ENCODE measurements around the gene EEF2K. TPM values are rescaled to one million over a fixed set of nuclear protein-coding genes. Genes with fewer than 3 reads are reported as not detected.

Gene EEF2K
- polyA plus RNA-seq, 3 donors from 2014 or later = 1.1 to 3.2 TPM; not detected in 1

DNA sequence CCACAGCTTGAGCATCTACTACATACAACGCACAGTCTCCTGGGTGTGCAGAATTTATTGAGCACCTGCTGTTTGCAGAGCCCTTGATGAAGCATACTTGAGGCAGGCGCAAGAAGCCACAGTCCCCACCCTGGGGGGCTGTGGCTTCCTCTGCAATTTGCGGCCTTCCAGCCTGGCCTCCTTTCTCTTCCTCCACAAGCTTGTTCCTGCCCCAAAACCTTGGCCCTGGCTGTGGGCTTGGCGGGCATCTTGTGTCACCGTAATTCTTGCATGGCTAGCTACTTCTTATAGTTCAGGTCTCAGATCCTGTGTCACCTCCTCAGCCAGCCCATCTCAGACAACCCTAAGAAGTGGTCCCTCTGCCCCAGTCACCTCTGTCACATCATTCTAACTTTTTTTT lies 47.2 kb downstream of the EEF2K start:
- H3K4me1 Mint-ChIP-seq = peaks cover 17 to 20% of the 10 kb centered on the region in 2 donors
- no peaks in the 10 kb centered on the region for H3K9me3 Mint-ChIP-seq
- peak in 1 of 3 donors; percentile 6 for DNase-seq
- peaks cover 0 to 3% (median 0%) of the 10 kb centered on the region in 3 donors for H3K27me3 Mint-ChIP-seq (ENCODE audit: low read depth in 3 of 3)
- peak overlapping the region; percentile 54 to 75 (median 71) for H3K4me3 Mint-ChIP-seq
- H3K36me3 Mint-ChIP-seq = peaks cover 8 to 29% (median 16%) of the 10 kb centered on the region in 3 donors
- peak overlapping the region; percentile 64 to 85 (median 80) for H3K27ac Mint-ChIP-seq

DNA sequence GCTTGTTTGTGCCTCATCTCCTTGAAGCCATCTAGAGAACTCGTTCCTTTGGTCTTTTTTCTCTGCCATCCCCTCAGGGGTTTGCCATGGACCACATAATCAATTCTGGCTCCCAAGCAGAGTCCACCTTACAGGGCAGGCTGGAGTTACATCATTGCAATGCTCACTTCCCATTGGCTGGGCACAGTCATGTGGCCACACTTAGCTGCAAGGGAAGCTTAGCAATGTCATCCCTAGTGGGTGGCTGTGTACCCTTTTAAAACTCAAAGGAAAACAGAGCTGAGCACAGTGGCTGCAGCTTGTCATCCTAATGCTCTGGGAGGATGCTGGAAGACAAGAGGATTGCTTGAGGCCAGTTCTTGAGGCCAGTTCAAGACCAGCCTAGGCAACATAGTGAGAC lies 49.3 kb downstream of the EEF2K start:
- Mint-ChIP-seq H3K27ac (peak overlapping the region in 2 of 6 donors; percentile 17 to 30), H3K36me3 (peaks cover 9 to 34% (median 28%) of the 10 kb centered on the region in 3 donors), H3K4me1 (peaks cover 21% of the 10 kb centered on the region in 2 donors), H3K27me3 (ENCODE audit: low read depth in 3 of 3) (peaks cover 0 to 5% (median 0%) of the 10 kb centered on the region in 3 donors), H3K9me3 (no peaks in the 10 kb centered on the region), H3K4me3 (no peak overlapping the region)
- DNase-seq = no peak

DNA sequence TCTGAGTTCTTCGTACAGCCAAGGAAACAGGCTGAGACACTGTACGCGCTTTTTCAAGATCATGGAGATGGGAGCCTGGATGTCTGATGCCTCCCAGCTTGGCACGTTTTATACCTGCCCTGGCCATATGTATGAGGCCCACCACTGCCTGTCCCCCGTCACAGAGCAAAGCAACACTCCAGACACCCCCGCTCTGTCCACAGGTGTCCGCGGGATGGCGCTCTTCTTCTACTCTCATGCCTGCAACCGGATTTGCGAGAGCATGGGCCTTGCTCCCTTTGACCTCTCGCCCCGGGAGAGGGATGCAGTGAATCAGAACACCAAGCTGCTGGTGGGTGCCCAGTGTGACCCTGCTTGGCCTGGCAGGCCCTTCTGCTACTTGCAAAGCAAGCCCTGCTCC lies 51.4 kb downstream of the EEF2K start:
- H3K27ac Mint-ChIP-seq = no peak overlapping the region
- no peak for DNase-seq
- H3K36me3 Mint-ChIP-seq = peaks cover 9 to 37% (median 28%) of the 10 kb centered on the region in 3 donors
- H3K4me1 Mint-ChIP-seq = peaks cover 31 to 35% of the 10 kb centered on the region in 2 donors
- peaks cover 0 to 7% (median 0%) of the 10 kb centered on the region in 3 donors for H3K27me3 Mint-ChIP-seq (ENCODE audit: low read depth in 3 of 3)
- no peak overlapping the region for H3K4me3 Mint-ChIP-seq
- no peaks in the 10 kb centered on the region for H3K9me3 Mint-ChIP-seq

DNA sequence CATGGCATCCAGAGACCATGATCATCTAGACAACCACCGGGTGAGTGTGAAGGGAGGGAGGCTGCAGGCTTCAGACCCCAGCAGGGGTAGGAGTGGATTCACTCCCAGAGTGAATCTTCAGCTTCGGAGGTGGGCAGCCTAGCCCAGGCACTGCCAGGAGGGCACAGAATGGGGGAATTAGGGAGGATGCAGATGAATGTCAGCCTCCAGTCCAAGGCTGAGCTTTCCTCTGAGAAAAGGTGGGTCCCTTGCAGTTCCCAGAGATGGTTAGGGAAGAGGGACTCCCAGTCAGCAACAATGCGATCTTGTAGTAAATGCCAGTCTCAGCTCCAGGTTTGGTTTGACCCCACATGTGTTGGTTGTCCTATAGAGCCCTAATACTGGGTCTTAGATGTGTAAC lies 54.4 kb downstream of the EEF2K start:
- peaks cover 0 to 7% (median 1%) of the 10 kb centered on the region in 3 donors for H3K27me3 Mint-ChIP-seq (ENCODE audit: low read depth in 3 of 3)
- H3K4me1 Mint-ChIP-seq = peaks cover 16 to 25% of the 10 kb centered on the region in 2 donors
- H3K4me3 Mint-ChIP-seq = peak overlapping the region in 2 of 5 donors; percentile 10 to 53
- no peak for DNase-seq
- H3K9me3 Mint-ChIP-seq = no peaks in the 10 kb centered on the region
- peak overlapping the region in 5 of 6 donors; percentile 32 to 70 (median 40) for H3K27ac Mint-ChIP-seq
- peaks cover 5 to 35% (median 24%) of the 10 kb centered on the region in 3 donors for H3K36me3 Mint-ChIP-seq

DNA sequence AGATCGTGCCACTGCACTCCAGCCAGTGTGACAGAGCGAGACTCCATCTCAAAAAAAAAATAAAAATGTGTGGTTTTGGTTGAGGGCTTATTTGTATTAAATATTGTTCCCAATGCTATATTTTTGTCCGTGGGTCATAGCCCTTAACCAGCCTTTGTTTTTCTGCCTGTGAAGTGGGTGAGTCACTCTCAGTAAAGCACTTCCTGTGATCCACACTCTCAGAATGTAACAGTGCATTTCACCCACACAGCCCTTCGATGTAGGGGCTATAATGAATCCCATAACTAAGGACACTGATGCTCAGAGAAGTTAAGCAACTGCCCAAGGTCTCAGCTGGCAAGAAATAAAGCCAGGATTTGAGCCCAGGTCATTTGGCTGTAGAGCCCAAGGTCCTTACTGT lies 56.4 kb downstream of the EEF2K start:
- peaks cover 16 to 25% of the 10 kb centered on the region in 2 donors for H3K4me1 Mint-ChIP-seq
- peaks cover 4 to 34% (median 19%) of the 10 kb centered on the region in 3 donors for H3K36me3 Mint-ChIP-seq
- peak overlapping the region; percentile 47 to 88 (median 60) for H3K27ac Mint-ChIP-seq
- peak in 2 of 3 donors; percentile 16 to 33 for DNase-seq
- peaks cover 0 to 7% (median 1%) of the 10 kb centered on the region in 3 donors for H3K27me3 Mint-ChIP-seq (ENCODE audit: low read depth in 3 of 3)
- no peaks in the 10 kb centered on the region for H3K9me3 Mint-ChIP-seq
- peak overlapping the region in 2 of 5 donors; percentile 31 to 59 for H3K4me3 Mint-ChIP-seq

DNA sequence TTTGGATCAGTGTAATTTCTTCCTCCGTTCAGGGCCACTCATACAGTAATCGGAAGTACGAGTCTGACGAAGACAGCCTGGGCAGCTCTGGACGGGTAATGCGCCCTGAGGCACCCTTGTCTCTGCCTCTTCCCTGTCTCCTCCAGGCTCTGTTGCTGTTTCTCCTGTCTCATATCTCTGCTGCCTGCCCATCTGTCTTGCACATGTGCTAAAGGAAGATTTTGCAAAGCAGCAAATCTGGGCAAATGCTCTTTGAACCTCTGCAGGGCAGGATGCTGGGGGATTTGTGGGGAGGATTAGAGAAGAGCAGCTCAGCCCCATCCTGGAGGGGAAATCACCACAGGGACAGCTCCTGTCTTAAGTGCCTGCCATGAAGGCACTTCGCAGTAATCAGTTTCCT lies 58.7 kb downstream of the EEF2K start:
- no peak overlapping the region for H3K4me3 Mint-ChIP-seq
- H3K9me3 Mint-ChIP-seq = no peaks in the 10 kb centered on the region
- H3K27ac Mint-ChIP-seq = peak overlapping the region in 4 of 6 donors; percentile 14 to 82 (median 41)
- peaks cover 0 to 7% (median 1%) of the 10 kb centered on the region in 3 donors for H3K27me3 Mint-ChIP-seq (ENCODE audit: low read depth in 3 of 3)
- DNase-seq = no peak
- H3K36me3 Mint-ChIP-seq = peaks cover 6 to 21% (median 6%) of the 10 kb centered on the region in 3 donors
- H3K4me1 Mint-ChIP-seq = peaks cover 16 to 25% of the 10 kb centered on the region in 2 donors

GRCh38 chr16:22265351-22265750 lies 59.3 kb downstream of the EEF2K start:
- no peak for DNase-seq
- peaks cover 14 to 23% of the 10 kb centered on the region in 2 donors for H3K4me1 Mint-ChIP-seq
- H3K36me3 Mint-ChIP-seq = peaks cover 6 to 22% (median 7%) of the 10 kb centered on the region in 3 donors
- H3K27me3 Mint-ChIP-seq (ENCODE audit: low read depth in 3 of 3) = peaks cover 0 to 5% (median 1%) of the 10 kb centered on the region in 3 donors
- H3K4me3 Mint-ChIP-seq = no peak overlapping the region
- H3K27ac Mint-ChIP-seq = peak overlapping the region in 4 of 6 donors; percentile 19 to 82 (median 50)
- H3K9me3 Mint-ChIP-seq = no peaks in the 10 kb centered on the region

DNA sequence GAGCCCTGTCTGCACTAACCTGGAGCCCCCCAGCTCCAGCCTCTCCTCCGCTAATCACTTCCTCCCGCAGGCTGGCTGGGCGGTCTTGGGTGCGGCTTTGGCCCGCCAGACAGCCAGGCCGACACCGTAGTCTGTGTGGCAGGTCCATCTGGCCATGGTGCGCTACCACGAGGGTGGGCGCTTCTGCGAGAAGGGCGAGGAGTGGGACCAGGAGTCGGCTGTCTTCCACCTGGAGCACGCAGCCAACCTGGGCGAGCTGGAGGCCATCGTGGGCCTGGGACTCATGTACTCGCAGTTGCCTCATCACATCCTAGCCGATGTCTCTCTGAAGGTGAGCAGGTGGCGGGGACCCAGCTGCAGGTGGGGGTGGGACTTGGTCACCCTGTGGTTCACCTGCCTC lies 60.5 kb downstream of the EEF2K start:
- Mint-ChIP-seq H3K9me3 (no peaks in the 10 kb centered on the region), H3K4me3 (no peak overlapping the region), H3K36me3 (peaks cover 10 to 22% (median 10%) of the 10 kb centered on the region in 3 donors), H3K27ac (no peak overlapping the region), H3K4me1 (peaks cover 9 to 18% of the 10 kb centered on the region in 2 donors), H3K27me3 (ENCODE audit: low read depth in 3 of 3) (peaks cover 0 to 1% (median 0%) of the 10 kb centered on the region in 3 donors)
- DNase-seq = no peak

GRCh38 chr16:22267764-22268163 lies 61.7 kb downstream of the EEF2K start:
- Mint-ChIP-seq H3K4me1 (peaks cover 2 to 6% of the 10 kb centered on the region in 2 donors), H3K36me3 (peaks cover 14 to 31% (median 14%) of the 10 kb centered on the region in 3 donors), H3K27me3 (ENCODE audit: low read depth in 3 of 3) (peaks cover 0 to 1% (median 0%) of the 10 kb centered on the region in 3 donors), H3K9me3 (no peaks in the 10 kb centered on the region), H3K4me3 (no peak overlapping the region), H3K27ac (no peak overlapping the region)
- no peak for DNase-seq

DNA sequence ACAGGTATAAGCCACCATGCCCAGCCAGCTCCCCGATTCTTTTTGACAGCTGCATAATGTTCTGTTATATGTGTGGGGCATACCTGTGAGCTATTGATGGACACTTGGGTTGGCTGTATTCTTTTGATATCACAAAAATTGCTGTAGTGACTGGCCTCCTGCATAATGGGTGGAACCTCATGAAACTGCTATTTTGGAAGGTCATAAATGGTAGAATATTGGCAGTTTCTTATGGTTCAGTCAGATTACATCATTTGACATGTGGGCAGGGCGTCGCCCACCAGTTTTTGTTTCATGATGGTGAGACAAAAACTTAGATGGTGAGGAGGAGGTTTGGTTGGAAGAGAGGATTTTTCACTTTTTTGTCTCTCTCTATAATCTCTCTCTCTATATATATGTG lies 64.4 kb downstream of the EEF2K start:
- Mint-ChIP-seq H3K4me3 (no peak overlapping the region), H3K9me3 (no peaks in the 10 kb centered on the region), H3K27me3 (ENCODE audit: low read depth in 3 of 3) (no peaks in the 10 kb centered on the region), H3K36me3 (peaks cover 14 to 34% (median 14%) of the 10 kb centered on the region in 3 donors), H3K4me1 (peaks cover 2 to 6% of the 10 kb centered on the region in 2 donors), H3K27ac (no peak overlapping the region)
- no peak for DNase-seq

- H3K27me3 Mint-ChIP-seq (ENCODE audit: low read depth in 3 of 3) = no peaks in the 10 kb centered on the region
- no peak for DNase-seq
- no peak overlapping the region for H3K27ac Mint-ChIP-seq
- peaks cover 2 to 6% of the 10 kb centered on the region in 2 donors for H3K4me1 Mint-ChIP-seq
- H3K4me3 Mint-ChIP-seq = no peak overlapping the region
- no peaks in the 10 kb centered on the region for H3K9me3 Mint-ChIP-seq
- peaks cover 17 to 32% (median 23%) of the 10 kb centered on the region in 3 donors for H3K36me3 Mint-ChIP-seq
These were observed 67.0 kb downstream of the EEF2K start for GRCh38 chr16:22272870-22273650.

DNA sequence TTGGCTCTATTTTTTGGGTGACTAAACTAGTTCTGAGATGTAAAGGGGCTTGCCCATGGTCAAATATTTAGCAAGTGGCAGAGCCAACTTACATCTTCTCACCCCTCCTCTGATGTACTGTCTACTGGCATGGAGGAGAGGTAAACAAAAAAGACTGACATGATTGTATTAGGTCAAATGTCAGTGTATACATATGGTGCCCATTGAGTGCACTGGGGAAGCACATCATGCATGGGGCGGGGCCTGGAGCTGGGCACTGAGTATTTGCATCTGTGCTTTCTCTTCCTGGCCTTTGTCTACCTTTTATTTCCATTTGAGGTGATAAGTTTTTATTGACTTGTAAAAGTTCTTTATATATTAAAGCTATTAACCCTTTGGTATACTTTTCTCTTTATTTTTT lies 68.8 kb downstream of the EEF2K start:
- DNase-seq = no peak
- Mint-ChIP-seq H3K4me3 (no peak overlapping the region), H3K27me3 (ENCODE audit: low read depth in 3 of 3) (no peaks in the 10 kb centered on the region), H3K9me3 (no peaks in the 10 kb centered on the region), H3K27ac (no peak overlapping the region), H3K36me3 (peaks cover 14 to 31% (median 20%) of the 10 kb centered on the region in 3 donors), H3K4me1 (peaks cover 2 to 6% of the 10 kb centered on the region in 2 donors)

GRCh38 chr16:22278441-22279230 lies 72.6 kb downstream of the EEF2K start:
- no peaks in the 10 kb centered on the region for H3K4me1 Mint-ChIP-seq
- H3K4me3 Mint-ChIP-seq = no peak overlapping the region
- no peaks in the 10 kb centered on the region for H3K27me3 Mint-ChIP-seq (ENCODE audit: low read depth in 3 of 3)
- H3K36me3 Mint-ChIP-seq = peaks cover 16 to 33% (median 21%) of the 10 kb centered on the region in 3 donors
- peak overlapping the region in 1 of 6 donors; percentile 20 for H3K27ac Mint-ChIP-seq
- no peaks in the 10 kb centered on the region for H3K9me3 Mint-ChIP-seq
- no peak for DNase-seq

Data from immature natural killer cell (primary cell).